WTC11 (cell line): ENCODE results near the gene HDAC9.

ENCODE experiments used
- FOXJ3 ChIP-seq: sonication (generic); formaldehyde crosslinking; IDR thresholded peaks from 2 replicates; pipeline ENCODE4 v1.9.0; 2021; ENCODE audit warnings: missing genetic modification reagents, mild to moderate bottlenecking, borderline replicate concordance
- FOXK1 ChIP-seq: sonication (generic); formaldehyde crosslinking; IDR thresholded peaks from 2 replicates; pipeline ENCODE4 v1.8.0; 2022; ENCODE audit warnings: mild to moderate bottlenecking, moderate library complexity, missing genetic modification reagents
- KAT7 ChIP-seq: sonication (generic); formaldehyde crosslinking; IDR thresholded peaks from 2 replicates; pipeline ENCODE4 v1.8.1; 2023; ENCODE audit warnings: missing genetic modification reagents, mild to moderate bottlenecking, borderline replicate concordance
- NFATC4 ChIP-seq: fragments of 250-450 bp; sonication (Bioruptor Pico); IDR thresholded peaks from 2 replicates; pipeline ENCODE4 v1.9.0; 2021; ENCODE audit warnings: mild to moderate bottlenecking
- NR2C2 ChIP-seq: sonication (generic); formaldehyde crosslinking; IDR thresholded peaks from 2 replicates; pipeline ENCODE4 v1.8.0; 2022; ENCODE audit warnings: mild to moderate bottlenecking, missing genetic modification reagents
- RELA ChIP-seq: sonication (generic); formaldehyde crosslinking; IDR thresholded peaks from 2 replicates; pipeline ENCODE4 v1.8.1; 2022; ENCODE audit warnings: missing genetic modification reagents, mild to moderate bottlenecking, borderline replicate concordance
- ZNF232 ChIP-seq: sonication (generic); formaldehyde crosslinking; IDR thresholded peaks from 2 replicates; pipeline ENCODE4 v1.8.0; 2022; ENCODE audit warnings: mild to moderate bottlenecking, missing genetic modification reagents
- TF ChIP-seq, protein P1 (sequence below): fragments of 200-600 bp; IDR thresholded peaks from 2 replicates; pipeline ENCODE4 v1.8.0; 2022; ENCODE audit warnings: antibody characterized with exemption
- TF ChIP-seq, protein P2 (sequence below): sonication (generic); formaldehyde crosslinking; IDR thresholded peaks from 2 replicates; pipeline ENCODE4 v1.8.0; 2022; ENCODE audit warnings: mild to moderate bottlenecking, missing genetic modification reagents
- TF ChIP-seq, protein P3 (sequence below): sonication (generic); formaldehyde crosslinking; IDR thresholded peaks from 2 replicates; pipeline ENCODE4 v1.8.1; 2022; ENCODE audit warnings: low read depth, missing genetic modification reagents, borderline replicate concordance
- TF ChIP-seq, protein P4 (sequence below): fragments of 250-450 bp; sonication (Bioruptor Pico); IDR thresholded peaks from 2 replicates; pipeline ENCODE4 v1.9.0; 2021; ENCODE audit warnings: mild to moderate bottlenecking, borderline replicate concordance
- TF ChIP-seq, protein P5 (sequence below): sonication (generic); formaldehyde crosslinking; IDR thresholded peaks from 2 replicates; pipeline ENCODE4 v1.8.0; 2023; ENCODE audit warnings: missing genetic modification reagents
- TF ChIP-seq, protein P6 (sequence below): sonication (generic); formaldehyde crosslinking; conservative IDR thresholded peaks from 2 replicates; pipeline ENCODE4 v1.8.1; 2022; ENCODE audit warnings: mild to moderate bottlenecking, missing genetic modification reagents
- TF ChIP-seq, protein P7 (sequence below): sonication (generic); formaldehyde crosslinking; IDR thresholded peaks from 2 replicates; pipeline ENCODE4 v1.8.1; 2022; ENCODE audit warnings: missing genetic modification reagents, borderline replicate concordance

DNA sequence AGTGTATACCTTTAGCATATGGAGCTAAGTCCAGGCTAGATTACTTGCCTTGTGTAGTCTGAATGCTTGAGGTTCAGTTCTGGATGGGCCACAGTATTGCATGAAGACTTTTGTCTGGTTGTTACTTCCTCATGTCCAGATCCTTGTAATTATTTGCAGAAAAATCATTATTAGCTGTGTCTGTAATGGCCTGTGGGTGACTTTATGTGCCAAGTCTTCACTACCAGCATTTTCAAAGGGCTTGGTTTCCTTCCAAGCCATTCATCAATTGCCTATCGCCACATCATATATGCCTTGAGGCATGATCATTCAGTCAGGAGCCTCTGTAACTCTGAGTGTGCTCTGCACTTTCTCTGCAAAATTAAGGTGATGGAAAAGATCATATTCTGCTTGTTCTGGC is 13.8 kb upstream of the HDAC9 start:
- TF ChIP-seq, protein P1, sequence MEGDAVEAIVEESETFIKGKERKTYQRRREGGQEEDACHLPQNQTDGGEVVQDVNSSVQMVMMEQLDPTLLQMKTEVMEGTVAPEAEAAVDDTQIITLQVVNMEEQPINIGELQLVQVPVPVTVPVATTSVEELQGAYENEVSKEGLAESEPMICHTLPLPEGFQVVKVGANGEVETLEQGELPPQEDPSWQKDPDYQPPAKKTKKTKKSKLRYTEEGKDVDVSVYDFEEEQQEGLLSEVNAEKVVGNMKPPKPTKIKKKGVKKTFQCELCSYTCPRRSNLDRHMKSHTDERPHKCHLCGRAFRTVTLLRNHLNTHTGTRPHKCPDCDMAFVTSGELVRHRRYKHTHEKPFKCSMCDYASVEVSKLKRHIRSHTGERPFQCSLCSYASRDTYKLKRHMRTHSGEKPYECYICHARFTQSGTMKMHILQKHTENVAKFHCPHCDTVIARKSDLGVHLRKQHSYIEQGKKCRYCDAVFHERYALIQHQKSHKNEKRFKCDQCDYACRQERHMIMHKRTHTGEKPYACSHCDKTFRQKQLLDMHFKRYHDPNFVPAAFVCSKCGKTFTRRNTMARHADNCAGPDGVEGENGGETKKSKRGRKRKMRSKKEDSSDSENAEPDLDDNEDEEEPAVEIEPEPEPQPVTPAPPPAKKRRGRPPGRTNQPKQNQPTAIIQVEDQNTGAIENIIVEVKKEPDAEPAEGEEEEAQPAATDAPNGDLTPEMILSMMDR: no peak
- TF ChIP-seq KAT7 (CRISPR knock-in tag) (no peak), FOXK1 (CRISPR knock-in tag) (no peak), ZNF232 (CRISPR knock-in tag) (no peak), NR2C2 (CRISPR knock-in tag) (no peak), RELA (CRISPR knock-in tag) (no peak), FOXJ3 (CRISPR knock-in tag) (no peak), NFATC4 (CRISPR knock-in tag) (no peak)
- TF ChIP-seq, protein P2, sequence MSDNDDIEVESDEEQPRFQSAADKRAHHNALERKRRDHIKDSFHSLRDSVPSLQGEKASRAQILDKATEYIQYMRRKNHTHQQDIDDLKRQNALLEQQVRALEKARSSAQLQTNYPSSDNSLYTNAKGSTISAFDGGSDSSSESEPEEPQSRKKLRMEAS: no peak
- TF ChIP-seq, protein P3, sequence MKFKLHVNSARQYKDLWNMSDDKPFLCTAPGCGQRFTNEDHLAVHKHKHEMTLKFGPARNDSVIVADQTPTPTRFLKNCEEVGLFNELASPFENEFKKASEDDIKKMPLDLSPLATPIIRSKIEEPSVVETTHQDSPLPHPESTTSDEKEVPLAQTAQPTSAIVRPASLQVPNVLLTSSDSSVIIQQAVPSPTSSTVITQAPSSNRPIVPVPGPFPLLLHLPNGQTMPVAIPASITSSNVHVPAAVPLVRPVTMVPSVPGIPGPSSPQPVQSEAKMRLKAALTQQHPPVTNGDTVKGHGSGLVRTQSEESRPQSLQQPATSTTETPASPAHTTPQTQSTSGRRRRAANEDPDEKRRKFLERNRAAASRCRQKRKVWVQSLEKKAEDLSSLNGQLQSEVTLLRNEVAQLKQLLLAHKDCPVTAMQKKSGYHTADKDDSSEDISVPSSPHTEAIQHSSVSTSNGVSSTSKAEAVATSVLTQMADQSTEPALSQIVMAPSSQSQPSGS (CRISPR knock-in tag): no peak
- TF ChIP-seq, protein P4, sequence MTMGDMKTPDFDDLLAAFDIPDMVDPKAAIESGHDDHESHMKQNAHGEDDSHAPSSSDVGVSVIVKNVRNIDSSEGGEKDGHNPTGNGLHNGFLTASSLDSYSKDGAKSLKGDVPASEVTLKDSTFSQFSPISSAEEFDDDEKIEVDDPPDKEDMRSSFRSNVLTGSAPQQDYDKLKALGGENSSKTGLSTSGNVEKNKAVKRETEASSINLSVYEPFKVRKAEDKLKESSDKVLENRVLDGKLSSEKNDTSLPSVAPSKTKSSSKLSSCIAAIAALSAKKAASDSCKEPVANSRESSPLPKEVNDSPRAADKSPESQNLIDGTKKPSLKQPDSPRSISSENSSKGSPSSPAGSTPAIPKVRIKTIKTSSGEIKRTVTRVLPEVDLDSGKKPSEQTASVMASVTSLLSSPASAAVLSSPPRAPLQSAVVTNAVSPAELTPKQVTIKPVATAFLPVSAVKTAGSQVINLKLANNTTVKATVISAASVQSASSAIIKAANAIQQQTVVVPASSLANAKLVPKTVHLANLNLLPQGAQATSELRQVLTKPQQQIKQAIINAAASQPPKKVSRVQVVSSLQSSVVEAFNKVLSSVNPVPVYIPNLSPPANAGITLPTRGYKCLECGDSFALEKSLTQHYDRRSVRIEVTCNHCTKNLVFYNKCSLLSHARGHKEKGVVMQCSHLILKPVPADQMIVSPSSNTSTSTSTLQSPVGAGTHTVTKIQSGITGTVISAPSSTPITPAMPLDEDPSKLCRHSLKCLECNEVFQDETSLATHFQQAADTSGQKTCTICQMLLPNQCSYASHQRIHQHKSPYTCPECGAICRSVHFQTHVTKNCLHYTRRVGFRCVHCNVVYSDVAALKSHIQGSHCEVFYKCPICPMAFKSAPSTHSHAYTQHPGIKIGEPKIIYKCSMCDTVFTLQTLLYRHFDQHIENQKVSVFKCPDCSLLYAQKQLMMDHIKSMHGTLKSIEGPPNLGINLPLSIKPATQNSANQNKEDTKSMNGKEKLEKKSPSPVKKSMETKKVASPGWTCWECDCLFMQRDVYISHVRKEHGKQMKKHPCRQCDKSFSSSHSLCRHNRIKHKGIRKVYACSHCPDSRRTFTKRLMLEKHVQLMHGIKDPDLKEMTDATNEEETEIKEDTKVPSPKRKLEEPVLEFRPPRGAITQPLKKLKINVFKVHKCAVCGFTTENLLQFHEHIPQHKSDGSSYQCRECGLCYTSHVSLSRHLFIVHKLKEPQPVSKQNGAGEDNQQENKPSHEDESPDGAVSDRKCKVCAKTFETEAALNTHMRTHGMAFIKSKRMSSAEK (CRISPR knock-in tag): no peak
- TF ChIP-seq, protein P5, sequence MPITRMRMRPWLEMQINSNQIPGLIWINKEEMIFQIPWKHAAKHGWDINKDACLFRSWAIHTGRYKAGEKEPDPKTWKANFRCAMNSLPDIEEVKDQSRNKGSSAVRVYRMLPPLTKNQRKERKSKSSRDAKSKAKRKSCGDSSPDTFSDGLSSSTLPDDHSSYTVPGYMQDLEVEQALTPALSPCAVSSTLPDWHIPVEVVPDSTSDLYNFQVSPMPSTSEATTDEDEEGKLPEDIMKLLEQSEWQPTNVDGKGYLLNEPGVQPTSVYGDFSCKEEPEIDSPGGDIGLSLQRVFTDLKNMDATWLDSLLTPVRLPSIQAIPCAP (CRISPR knock-in tag): no peak
- TF ChIP-seq, protein P6, sequence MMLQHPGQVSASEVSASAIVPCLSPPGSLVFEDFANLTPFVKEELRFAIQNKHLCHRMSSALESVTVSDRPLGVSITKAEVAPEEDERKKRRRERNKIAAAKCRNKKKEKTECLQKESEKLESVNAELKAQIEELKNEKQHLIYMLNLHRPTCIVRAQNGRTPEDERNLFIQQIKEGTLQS (CRISPR knock-in tag): no peak
- TF ChIP-seq, protein P7, sequence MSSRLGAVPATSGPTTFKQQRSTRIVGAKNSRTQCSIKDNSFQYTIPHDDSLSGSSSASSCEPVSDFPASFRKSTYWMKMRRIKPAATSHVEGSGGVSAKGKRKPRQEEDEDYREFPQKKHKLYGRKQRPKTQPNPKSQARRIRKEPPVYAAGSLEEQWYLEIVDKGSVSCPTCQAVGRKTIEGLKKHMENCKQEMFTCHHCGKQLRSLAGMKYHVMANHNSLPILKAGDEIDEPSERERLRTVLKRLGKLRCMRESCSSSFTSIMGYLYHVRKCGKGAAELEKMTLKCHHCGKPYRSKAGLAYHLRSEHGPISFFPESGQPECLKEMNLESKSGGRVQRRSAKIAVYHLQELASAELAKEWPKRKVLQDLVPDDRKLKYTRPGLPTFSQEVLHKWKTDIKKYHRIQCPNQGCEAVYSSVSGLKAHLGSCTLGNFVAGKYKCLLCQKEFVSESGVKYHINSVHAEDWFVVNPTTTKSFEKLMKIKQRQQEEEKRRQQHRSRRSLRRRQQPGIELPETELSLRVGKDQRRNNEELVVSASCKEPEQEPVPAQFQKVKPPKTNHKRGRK: no peak
